SU-DHL-6 (cell line): Measurements from ENCODE around the gene TRIM2.

ENCODE experiments used
- H2AFZ ChIP-seq: fragments of 200-600 bp; sonication (generic); 2 replicates; pipeline ENCODE4 v1.6.1; 2014; ENCODE audit warnings: low read depth, mild to moderate bottlenecking, moderate library complexity, mixed read lengths, antibody characterized with exemption, low read length; ENCODE audit not compliant: severe bottlenecking
- H3F3A ChIP-seq: fragments of 200-600 bp; shearing (Covaris generic); 2 replicates; pipeline ENCODE4 v1.6.0; 2016; ENCODE audit warnings: antibody characterized with exemption, mild to moderate bottlenecking; ENCODE audit not compliant: insufficient read depth
- H3K27ac ChIP-seq: fragments of 200-600 bp; sonication (generic); 2 replicates; pipeline ENCODE4 v1.5.1; 2016; ENCODE audit warnings: low read depth, mild to moderate bottlenecking, low read length, moderate library complexity, mixed read lengths
- H3K27me3 ChIP-seq: fragments of 200-600 bp; sonication (generic), shearing (Covaris generic); 2 replicates; pipeline ENCODE4 v1.6.0; 2014; ENCODE audit warnings: mild to moderate bottlenecking, low read length
- H3K36me3 ChIP-seq: fragments of 200-600 bp; sonication (generic); 2 replicates; pipeline ENCODE4 v1.6.1; 2014; ENCODE audit warnings: mild to moderate bottlenecking, low read length, mixed read lengths
- H3K4me2 ChIP-seq: fragments of 300-600, 200-600 bp; shearing (Covaris generic), sonication (generic); 2 replicates; pipeline ENCODE4 v1.6.0; 2014; ENCODE audit warnings: low read length, low read depth, mild to moderate bottlenecking; ENCODE audit not compliant: poor library complexity, severe bottlenecking
- H3K4me3 ChIP-seq: fragments of 200-600 bp; sonication (generic); 2 replicates; pipeline ENCODE4 v1.5.1; 2014; ENCODE audit warnings: antibody characterized with exemption, low read length, mild to moderate bottlenecking, mixed read lengths; ENCODE audit not compliant: insufficient read depth, poor library complexity, severe bottlenecking
- H3K79me2 ChIP-seq: fragments of 200-600 bp; sonication (generic); 2 replicates; pipeline ENCODE4 v1.6.1; 2014; ENCODE audit warnings: mild to moderate bottlenecking, low read length, moderate library complexity; ENCODE audit not compliant: insufficient read depth
- H3K9ac ChIP-seq: fragments of 200-600 bp; sonication (generic); 2 replicates; pipeline ENCODE4 v1.7.0; 2014; ENCODE audit warnings: mild to moderate bottlenecking, low read length
- H3K9me2 ChIP-seq: fragments of 200-600 bp; sonication (generic); replicated peaks from 2 replicates; pipeline ENCODE4 v1.6.1; 2014; ENCODE audit warnings: low read length; ENCODE audit not compliant: insufficient read depth
- H3K9me3 ChIP-seq: fragments of 200-600 bp; sonication (generic); 2 replicates; pipeline ENCODE4 v1.6.1; 2014; ENCODE audit warnings: low read length, mixed read lengths; ENCODE audit not compliant: insufficient read depth
- H4K20me1 ChIP-seq: fragments of 200-600 bp; sonication (generic); 2 replicates; pipeline ENCODE4 v1.6.1; 2014; ENCODE audit warnings: low read depth, mild to moderate bottlenecking, antibody characterized with exemption, low read length, moderate library complexity, mixed read lengths
- CTCF ChIP-seq: fragments of 200-600 bp; sonication (generic); IDR thresholded peaks from one replicate; pipeline ENCODE4 v1.5.1; 2017; ENCODE audit warnings: antibody characterized with exemption, mild to moderate bottlenecking, low read length, moderate library complexity; ENCODE audit not compliant: insufficient read depth, poor library complexity, severe bottlenecking
- EZH2phosphoT487 ChIP-seq: fragments of 200-600 bp; sonication (generic), shearing (Covaris generic); conservative IDR thresholded peaks from 2 replicates; pipeline ENCODE4 v1.6.1; 2018; ENCODE audit warnings: mild to moderate bottlenecking, antibody characterized with exemption, low read length, moderate library complexity, mixed read lengths

The TRIM2 gene

DNA sequence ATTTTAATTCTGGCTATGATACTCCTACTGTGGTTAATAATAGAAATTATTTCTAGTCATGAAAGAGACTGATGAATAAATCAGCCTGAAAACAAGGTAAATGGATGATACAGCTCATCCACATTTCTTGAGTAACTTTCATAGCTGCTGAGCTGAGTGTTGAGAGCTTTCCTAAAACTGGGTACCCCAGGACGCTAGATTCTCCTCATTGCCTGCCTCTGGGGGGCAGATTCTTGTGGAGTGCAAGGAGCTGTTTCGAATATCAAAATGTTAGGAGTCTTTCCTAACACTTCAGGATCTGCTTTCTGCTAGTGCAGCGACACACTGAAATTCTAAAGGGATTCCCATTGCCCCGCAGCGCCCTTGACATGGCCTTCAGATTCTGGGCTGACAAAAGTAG, 142.3 kb downstream of the TRIM2 start:
- no peak overlapping the region for H2AFZ ChIP-seq
- H3K4me3 ChIP-seq: peak overlapping the region; percentile 76
- peak overlapping the region; percentile 98 for H3K9ac ChIP-seq
- H3F3A ChIP-seq: peaks cover 32% of the 10 kb centered on the region
- H4K20me1 ChIP-seq: no peaks in the 10 kb centered on the region
- peak overlapping the region; percentile 98 for H3K4me2 ChIP-seq
- H3K79me2 ChIP-seq: peaks cover 69% of the 10 kb centered on the region
- TF ChIP-seq EZH2phosphoT487 (no peak), CTCF (no peak)
- no peaks in the 10 kb centered on the region for H3K27me3 ChIP-seq
- H3K9me2 ChIP-seq: no peaks in the 10 kb centered on the region
- H3K36me3 ChIP-seq: peaks cover 23% of the 10 kb centered on the region
- H3K27ac ChIP-seq: peak overlapping the region; percentile 98
- H3K9me3 ChIP-seq: no peaks in the 10 kb centered on the region

DNA sequence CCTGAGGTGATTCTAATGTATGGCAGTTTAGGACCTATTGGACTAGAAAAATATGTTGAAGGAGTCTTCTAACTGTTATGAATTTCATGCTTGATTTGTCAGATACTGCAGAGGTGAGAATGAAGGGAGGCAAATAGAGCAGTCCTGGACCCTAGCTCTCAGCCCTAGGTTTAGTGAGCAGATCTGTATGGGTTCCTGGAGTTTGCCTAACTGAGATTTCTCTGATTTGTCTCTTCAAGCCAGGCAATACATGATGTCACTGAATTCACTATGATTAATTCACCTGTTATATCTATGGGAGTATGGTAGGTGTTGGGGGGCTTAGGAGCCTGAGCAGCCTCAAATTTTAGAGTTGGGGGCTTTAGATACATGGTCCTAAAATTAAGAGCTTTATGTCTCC, 142.9 kb downstream of the TRIM2 start:
- Histone ChIP-seq H3K79me2 (peaks cover 75% of the 10 kb centered on the region), H2AFZ (no peak overlapping the region), H3K9ac (peak overlapping the region; percentile 98)

DNA sequence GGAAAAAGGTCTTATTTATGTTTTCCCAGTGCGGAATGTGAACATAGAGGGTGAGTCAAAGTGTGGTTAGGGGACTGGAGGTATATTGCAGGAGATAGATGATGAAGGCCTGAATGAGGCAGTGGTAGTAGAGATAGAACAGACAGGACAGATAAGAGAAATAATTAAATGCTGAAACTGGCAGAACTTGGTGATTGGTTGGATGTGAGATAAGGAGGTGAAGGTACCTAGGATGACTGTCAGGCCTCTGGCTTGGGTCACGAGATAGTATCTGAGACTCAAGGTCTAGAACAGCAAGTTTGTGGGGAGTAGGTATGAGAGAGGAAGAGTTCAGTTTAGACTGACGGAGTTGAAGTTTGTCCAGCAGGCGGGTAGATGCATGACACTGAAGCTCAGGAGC, 143.8 kb downstream of the TRIM2 start:
- Histone ChIP-seq H2AFZ (no peak overlapping the region), H3K4me3 (peak overlapping the region; percentile 76), H3K4me2 (peak overlapping the region; percentile 98), H3F3A (peaks cover 36% of the 10 kb centered on the region), H3K27ac (peak overlapping the region; percentile 98), H3K27me3 (no peaks in the 10 kb centered on the region), H4K20me1 (no peaks in the 10 kb centered on the region), H3K9me2 (no peaks in the 10 kb centered on the region), H3K36me3 (peaks cover 33% of the 10 kb centered on the region), H3K9ac (peak overlapping the region; percentile 98), H3K79me2 (peaks cover 84% of the 10 kb centered on the region), H3K9me3 (no peaks in the 10 kb centered on the region)
- no peak for TF ChIP-seq EZH2phosphoT487
- no peak for TF ChIP-seq CTCF

More for the DNA sequence above, 142.9 kb downstream of the TRIM2 start:
- peak overlapping the region; percentile 98 for H3K4me2 ChIP-seq
- TF ChIP-seq CTCF (no peak), EZH2phosphoT487 (no peak)
- peaks cover 37% of the 10 kb centered on the region for H3F3A ChIP-seq
- H3K27ac ChIP-seq: peak overlapping the region; percentile 98
- no peaks in the 10 kb centered on the region for H3K9me3 ChIP-seq
- peak overlapping the region; percentile 76 for H3K4me3 ChIP-seq
- H3K27me3 ChIP-seq: no peaks in the 10 kb centered on the region
- no peaks in the 10 kb centered on the region for H4K20me1 ChIP-seq
- H3K36me3 ChIP-seq: peaks cover 28% of the 10 kb centered on the region
- no peaks in the 10 kb centered on the region for H3K9me2 ChIP-seq
